Measurements from ENCODE around the gene DOCK6. TPM values are rescaled to one million over a fixed set of nuclear protein-coding genes. Genes with fewer than 3 reads are reported as not detected.

Gene DOCK6
- total RNA-seq, 2 donors from 2014 or later: 30.5 to 49.3 TPM

DNA sequence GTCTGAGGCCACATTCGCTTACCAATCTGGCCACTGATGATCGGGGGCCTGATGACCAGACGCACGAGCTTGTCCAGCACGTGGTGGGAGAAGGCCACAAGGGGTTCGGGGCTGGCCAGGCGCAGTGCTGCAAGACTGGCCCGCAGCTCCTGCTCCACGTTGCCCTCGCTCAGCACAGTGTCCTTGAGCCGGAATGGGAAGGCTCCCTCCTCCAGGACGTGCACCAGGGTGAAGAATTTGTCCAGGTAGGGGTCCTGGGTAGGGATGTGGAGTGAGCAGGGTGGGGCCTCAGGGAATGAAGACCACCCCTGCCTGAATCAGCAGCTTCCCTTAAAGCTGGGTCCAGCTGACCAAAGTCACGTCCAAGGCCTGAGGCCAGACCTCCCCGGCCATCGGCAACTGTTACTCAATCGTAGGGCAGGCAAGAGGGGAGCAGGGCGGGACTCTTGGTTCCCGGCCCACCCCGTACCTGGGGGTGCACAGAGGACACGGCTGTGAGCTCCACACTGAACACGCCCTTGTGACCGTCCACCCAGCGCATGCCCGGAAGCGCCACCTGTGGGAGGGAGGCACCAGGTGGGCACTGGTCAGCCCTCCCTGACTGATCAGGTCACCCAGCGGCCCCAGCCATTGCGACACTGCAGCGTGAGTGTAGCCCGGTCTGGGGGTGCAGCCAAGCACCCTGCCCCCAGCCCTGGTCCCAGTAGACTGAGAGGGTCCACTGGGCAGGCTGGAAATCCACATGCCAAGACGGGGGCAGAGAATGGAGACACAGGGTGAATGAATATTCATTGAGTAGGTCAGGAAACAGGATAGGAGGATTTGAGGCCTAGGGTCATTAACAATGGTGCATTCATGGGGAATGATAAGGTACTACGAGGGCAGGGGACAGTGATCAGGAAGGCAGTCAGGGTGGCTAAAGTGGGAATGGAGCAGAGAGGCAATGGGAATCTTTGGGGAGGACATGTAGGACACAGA lies 25.7 kb downstream of the DOCK6 start:
- no peaks in the 10 kb centered on the region for H3K9me3 ChIP-seq
- no peaks in the 10 kb centered on the region for H3K4me1 ChIP-seq (ENCODE audit: control insufficient read depth in 1 of 2, low read depth in 2 of 2)
- DNase-seq (ENCODE audit: low spot score) (no peak), ATAC-seq (ENCODE audit: insufficient number of reproducible peaks, low FRiP score, low read depth) (no peak)
- H3K27ac ChIP-seq: no peak overlapping the region
- peaks cover 18% of the 10 kb centered on the region for H3K36me3 ChIP-seq
- no peaks in the 10 kb centered on the region for H3K27me3 ChIP-seq (replicated peaks; ENCODE audit: insufficient read depth)
- no peak overlapping the region for H3K4me3 ChIP-seq
- TF ChIP-seq, protein P1, sequence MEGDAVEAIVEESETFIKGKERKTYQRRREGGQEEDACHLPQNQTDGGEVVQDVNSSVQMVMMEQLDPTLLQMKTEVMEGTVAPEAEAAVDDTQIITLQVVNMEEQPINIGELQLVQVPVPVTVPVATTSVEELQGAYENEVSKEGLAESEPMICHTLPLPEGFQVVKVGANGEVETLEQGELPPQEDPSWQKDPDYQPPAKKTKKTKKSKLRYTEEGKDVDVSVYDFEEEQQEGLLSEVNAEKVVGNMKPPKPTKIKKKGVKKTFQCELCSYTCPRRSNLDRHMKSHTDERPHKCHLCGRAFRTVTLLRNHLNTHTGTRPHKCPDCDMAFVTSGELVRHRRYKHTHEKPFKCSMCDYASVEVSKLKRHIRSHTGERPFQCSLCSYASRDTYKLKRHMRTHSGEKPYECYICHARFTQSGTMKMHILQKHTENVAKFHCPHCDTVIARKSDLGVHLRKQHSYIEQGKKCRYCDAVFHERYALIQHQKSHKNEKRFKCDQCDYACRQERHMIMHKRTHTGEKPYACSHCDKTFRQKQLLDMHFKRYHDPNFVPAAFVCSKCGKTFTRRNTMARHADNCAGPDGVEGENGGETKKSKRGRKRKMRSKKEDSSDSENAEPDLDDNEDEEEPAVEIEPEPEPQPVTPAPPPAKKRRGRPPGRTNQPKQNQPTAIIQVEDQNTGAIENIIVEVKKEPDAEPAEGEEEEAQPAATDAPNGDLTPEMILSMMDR (IDR thresholded peaks at IDR 0.05): no peak

DNA sequence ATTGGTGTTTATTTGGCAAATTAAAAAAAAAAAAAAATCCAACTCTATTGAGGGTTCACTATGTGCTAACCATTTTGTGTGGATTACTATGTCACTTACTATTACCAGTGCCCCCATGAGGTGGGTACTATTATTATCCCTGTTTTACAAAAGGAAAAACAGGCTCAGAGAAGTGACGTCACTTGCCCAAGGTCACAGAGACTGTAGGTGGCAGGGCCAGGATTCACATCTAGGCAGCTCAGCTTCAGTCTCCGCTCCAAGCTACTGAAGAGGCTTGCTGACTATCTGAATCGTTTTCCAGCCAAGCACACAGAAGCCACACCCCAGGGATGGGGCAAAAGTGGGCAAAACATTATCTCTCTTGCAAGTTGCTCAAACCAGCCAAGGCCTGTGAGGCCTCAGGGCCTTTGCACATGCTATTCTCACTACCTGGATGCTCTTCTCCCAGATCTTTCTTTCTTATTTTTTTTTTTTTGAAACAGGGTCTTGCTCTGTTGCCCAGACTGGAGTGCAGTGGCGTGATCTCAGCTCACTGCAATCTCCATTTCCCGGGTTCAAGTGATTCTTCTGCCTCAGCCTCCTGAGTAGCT lies 27.7 kb downstream of the DOCK6 start:
- no peaks in the 10 kb centered on the region for H3K4me1 ChIP-seq (ENCODE audit: control insufficient read depth in 1 of 2, low read depth in 2 of 2)
- peaks cover 20% of the 10 kb centered on the region for H3K36me3 ChIP-seq
- no peaks in the 10 kb centered on the region for H3K9me3 ChIP-seq
- H3K27ac ChIP-seq: no peak overlapping the region
- no peak overlapping the region for H3K4me3 ChIP-seq
- no peak for DNase-seq (ENCODE audit: low spot score)
- ATAC-seq (ENCODE audit: insufficient number of reproducible peaks, low FRiP score, low read depth): no peak
- TF ChIP-seq, protein P1 (IDR thresholded peaks at IDR 0.05): no peak
- H3K27me3 ChIP-seq (replicated peaks; ENCODE audit: insufficient read depth): no peaks in the 10 kb centered on the region

DNA sequence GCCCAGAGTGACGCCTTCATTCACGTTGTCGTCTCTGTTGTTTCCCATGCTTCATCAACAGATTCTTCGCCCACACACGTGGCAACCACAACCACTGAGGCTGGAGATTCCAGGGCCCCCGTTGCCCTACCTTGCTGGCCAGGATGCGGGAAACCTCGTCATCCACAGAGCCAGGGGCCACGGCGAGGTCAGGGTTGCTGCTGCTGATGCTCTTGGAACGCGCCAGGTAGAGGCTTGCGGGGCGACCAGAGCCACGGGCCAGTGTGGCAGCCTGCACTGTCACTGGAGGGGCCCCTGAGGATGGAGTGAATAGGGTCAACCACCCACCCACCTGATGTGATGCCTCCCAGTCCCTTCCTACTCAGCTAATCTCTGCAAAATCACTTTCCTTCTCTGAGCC lies 29.3 kb downstream of the DOCK6 start:
- H3K4me3 ChIP-seq: no peak overlapping the region
- H3K36me3 ChIP-seq: peaks cover 19% of the 10 kb centered on the region
- H3K9me3 ChIP-seq: no peaks in the 10 kb centered on the region
- no peak overlapping the region for H3K27ac ChIP-seq
- H3K27me3 ChIP-seq (replicated peaks; ENCODE audit: insufficient read depth): no peaks in the 10 kb centered on the region
- ATAC-seq (ENCODE audit: insufficient number of reproducible peaks, low FRiP score, low read depth) (no peak), DNase-seq (ENCODE audit: low spot score) (no peak)
- H3K4me1 ChIP-seq (ENCODE audit: control insufficient read depth in 1 of 2, low read depth in 2 of 2): no peaks in the 10 kb centered on the region
- TF ChIP-seq, protein P1 (IDR thresholded peaks at IDR 0.05): no peak

DNA sequence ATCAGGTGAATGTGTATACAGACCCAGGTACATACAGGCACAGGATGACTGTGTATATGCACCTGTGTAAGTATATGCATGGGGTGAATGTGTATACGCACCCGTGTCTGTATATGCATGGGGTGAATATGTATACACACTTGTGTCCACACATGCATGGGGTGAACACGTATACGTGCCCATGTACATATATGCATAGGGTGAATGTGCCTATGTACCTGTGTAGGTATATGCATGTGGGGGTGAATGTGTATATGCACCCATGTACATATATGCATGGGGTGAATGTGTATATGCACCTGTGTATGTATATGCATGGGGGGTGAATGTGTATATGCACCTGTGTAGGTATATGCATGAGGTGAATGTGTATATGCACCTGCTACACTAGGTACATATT lies 29.8 kb downstream of the DOCK6 start:
- H3K4me3 ChIP-seq: no peak overlapping the region
- H3K27me3 ChIP-seq (replicated peaks; ENCODE audit: insufficient read depth): no peaks in the 10 kb centered on the region
- DNase-seq (ENCODE audit: low spot score) (no peak), ATAC-seq (ENCODE audit: insufficient number of reproducible peaks, low FRiP score, low read depth) (no peak)
- no peaks in the 10 kb centered on the region for H3K9me3 ChIP-seq
- H3K4me1 ChIP-seq (ENCODE audit: control insufficient read depth in 1 of 2, low read depth in 2 of 2): no peaks in the 10 kb centered on the region
- no peak overlapping the region for H3K27ac ChIP-seq
- TF ChIP-seq, protein P1 (IDR thresholded peaks at IDR 0.05): no peak
- peaks cover 19% of the 10 kb centered on the region for H3K36me3 ChIP-seq

DNA sequence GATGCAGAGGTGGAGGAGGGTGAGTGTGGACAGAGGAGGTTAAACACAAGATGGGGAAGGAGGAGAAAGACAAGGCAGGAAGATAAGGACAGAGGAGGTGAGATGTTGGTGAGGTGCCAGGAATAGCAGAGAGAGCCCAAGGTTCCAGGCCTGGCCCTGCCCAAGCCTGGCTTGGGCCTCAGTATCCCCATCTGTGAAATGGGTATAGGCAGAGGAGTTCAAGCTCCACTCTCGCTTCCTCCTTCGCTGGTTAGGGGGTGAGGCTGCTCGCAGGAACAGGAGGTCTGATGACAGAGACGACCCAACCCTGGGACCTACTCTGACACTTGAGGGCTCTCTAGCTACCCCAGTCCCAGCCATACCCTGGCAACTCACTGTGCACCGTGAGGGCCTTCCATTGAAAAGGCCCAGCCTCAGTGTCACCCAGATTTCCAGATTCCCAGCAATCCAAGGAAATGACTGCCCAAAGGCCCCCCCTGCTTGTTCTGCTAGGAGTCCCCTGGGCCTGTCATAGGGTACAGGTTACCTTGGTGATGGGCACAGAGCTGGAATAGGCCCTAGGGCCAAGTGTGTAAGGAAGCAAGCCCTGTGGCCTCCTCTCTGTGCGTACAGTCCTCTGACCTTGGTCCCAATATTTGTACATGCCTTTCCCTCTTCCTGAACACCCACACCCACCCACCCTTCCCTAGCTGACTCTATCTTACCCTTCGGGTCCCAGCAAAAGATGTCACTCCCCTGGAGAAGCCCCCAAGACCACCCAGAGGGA lies 31.5 kb downstream of the DOCK6 start:
- DNase-seq (ENCODE audit: low spot score): no peak
- H3K4me3 ChIP-seq: no peak overlapping the region
- no peaks in the 10 kb centered on the region for H3K4me1 ChIP-seq (ENCODE audit: control insufficient read depth in 1 of 2, low read depth in 2 of 2)
- H3K27me3 ChIP-seq (replicated peaks; ENCODE audit: insufficient read depth): no peaks in the 10 kb centered on the region
- H3K27ac ChIP-seq: no peak overlapping the region
- no peaks in the 10 kb centered on the region for H3K9me3 ChIP-seq
- TF ChIP-seq, protein P1 (IDR thresholded peaks at IDR 0.05): no peak
- peaks cover 19% of the 10 kb centered on the region for H3K36me3 ChIP-seq
- no peak for ATAC-seq (ENCODE audit: insufficient number of reproducible peaks, low FRiP score, low read depth)

Data from thoracic aorta (tissue), 2 donors.